ENCODE results near the gene KRT78.

KRT78 gene

DNA sequence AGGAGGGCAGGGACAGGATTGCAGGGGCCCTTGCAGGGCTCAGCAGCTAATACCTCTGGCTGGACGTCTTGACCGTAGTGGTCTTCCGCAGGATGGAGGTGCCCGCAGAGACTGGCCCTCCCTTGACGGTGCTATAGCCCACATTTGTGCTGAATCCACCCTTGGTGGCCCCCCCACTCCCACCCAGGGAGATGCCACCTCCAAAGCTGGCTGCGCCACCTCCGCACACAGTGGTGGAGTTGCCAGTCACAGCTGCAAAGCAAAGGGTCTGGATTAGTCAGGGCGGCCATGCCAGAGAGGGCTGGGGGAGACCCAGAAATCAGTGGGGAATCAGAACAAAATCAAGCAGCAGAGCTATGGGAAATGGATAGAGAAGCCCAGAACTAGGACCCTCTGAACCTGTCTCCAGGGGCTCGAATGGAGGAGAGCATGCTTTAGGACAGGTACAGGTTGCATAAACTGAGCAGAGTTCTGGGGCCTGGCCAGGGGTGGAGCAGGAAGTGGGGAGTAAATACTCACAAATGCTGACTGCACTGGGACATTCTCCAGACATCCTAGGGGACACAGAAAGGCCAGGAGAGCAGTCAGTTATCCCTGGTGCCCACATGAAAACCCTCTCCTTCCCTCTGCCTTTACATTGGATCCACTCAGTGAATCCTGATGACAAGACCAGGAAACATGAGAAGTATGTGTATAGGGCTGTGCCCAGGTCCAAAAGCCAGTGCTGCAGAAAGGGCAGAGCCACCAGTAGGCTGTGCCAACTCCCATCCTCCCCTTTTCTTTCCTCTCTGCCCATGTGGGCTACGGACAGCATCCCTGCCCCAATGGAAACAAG, 26.8 kb downstream of the KRT78 start:
- Histone ChIP-seq H2AFZ (ENCODE audit: low read length) (no peak overlapping the region), H3K4me2 (ENCODE audit: low read depth, low read length, poor library complexity, severe bottlenecking) (no peak overlapping the region), H4K20me1 (ENCODE audit: insufficient read depth, low read length, poor library complexity, severe bottlenecking) (no peaks in the 10 kb centered on the region), H3K79me2 (ENCODE audit: insufficient read depth, low read length) (no peaks in the 10 kb centered on the region), H3K9me2 (replicated peaks; ENCODE audit: low read depth, low read length) (no peaks in the 10 kb centered on the region), H3K27me3 (ENCODE audit: insufficient read depth, low read length, poor library complexity, severe bottlenecking) (no peaks in the 10 kb centered on the region), H3K9ac (ENCODE audit: low read depth, low read length, poor library complexity, severe bottlenecking) (no peak overlapping the region), H3K4me1 (ENCODE audit: insufficient read depth, low read length, poor library complexity, severe bottlenecking) (no peaks in the 10 kb centered on the region), H3K4me3 (ENCODE audit: low read length, poor library complexity, severe bottlenecking) (no peak overlapping the region), H3K9me3 (ENCODE audit: insufficient read depth, low read depth, low read length) (no peaks in the 10 kb centered on the region), H3K36me3 (ENCODE audit: insufficient read depth, low read length) (no peaks in the 10 kb centered on the region), H3F3A (ENCODE audit: low read depth) (no peaks in the 10 kb centered on the region)
- TF ChIP-seq CTCF (conservative IDR thresholded peaks at IDR 0.05; ENCODE audit: low read length) (no peak), EZH2phosphoT487 (IDR thresholded peaks at IDR 0.05; ENCODE audit: borderline replicate concordance) (no peak)

DNA sequence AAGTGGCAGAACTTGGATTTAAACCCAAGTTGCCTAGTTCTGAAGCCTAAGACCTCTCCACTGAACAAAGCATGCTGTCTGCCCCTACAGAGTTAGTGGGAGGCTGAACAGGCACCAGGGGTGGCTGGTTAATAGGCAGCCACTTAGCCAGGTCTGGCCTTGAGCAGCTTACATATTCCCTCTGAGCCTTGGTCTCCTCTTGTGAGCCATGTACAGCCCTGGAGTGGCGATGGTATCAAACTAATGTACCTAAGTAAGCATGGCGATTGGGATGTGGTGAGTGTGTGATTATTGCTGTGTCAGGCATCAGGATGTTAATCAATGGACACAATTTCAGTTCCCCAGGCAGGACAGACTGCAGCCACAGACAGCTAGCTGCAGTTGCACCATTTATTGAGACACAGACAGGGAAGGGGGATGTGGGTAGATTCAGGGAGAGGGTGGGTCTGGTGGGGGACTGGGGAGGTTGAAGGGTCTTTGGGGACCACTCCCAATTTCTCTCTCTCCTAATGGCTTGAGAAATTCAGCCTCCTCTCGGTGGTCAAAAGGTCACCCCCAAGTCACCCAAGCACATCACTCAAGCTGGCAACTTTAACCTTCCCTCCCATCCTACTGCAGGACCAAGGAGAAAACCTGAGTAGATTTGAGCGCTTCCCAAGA, 27.6 kb downstream of the KRT78 start:
- Histone ChIP-seq H3K4me2 (ENCODE audit: low read depth, low read length, poor library complexity, severe bottlenecking) (no peak overlapping the region), H2AFZ (ENCODE audit: low read length) (no peak overlapping the region), H3K9ac (ENCODE audit: low read depth, low read length, poor library complexity, severe bottlenecking) (no peak overlapping the region), H3F3A (ENCODE audit: low read depth) (no peaks in the 10 kb centered on the region), H3K4me3 (ENCODE audit: low read length, poor library complexity, severe bottlenecking) (no peak overlapping the region), H3K36me3 (ENCODE audit: insufficient read depth, low read length) (no peaks in the 10 kb centered on the region), H3K9me2 (replicated peaks; ENCODE audit: low read depth, low read length) (no peaks in the 10 kb centered on the region), H3K79me2 (ENCODE audit: insufficient read depth, low read length) (no peaks in the 10 kb centered on the region), H3K27me3 (ENCODE audit: insufficient read depth, low read length, poor library complexity, severe bottlenecking) (no peaks in the 10 kb centered on the region), H3K9me3 (ENCODE audit: insufficient read depth, low read depth, low read length) (no peaks in the 10 kb centered on the region), H3K4me1 (ENCODE audit: insufficient read depth, low read length, poor library complexity, severe bottlenecking) (no peaks in the 10 kb centered on the region), H4K20me1 (ENCODE audit: insufficient read depth, low read length, poor library complexity, severe bottlenecking) (no peaks in the 10 kb centered on the region)
- TF ChIP-seq EZH2phosphoT487 (IDR thresholded peaks at IDR 0.05; ENCODE audit: borderline replicate concordance) (no peak), CTCF (conservative IDR thresholded peaks at IDR 0.05; ENCODE audit: low read length) (no peak)

DNA sequence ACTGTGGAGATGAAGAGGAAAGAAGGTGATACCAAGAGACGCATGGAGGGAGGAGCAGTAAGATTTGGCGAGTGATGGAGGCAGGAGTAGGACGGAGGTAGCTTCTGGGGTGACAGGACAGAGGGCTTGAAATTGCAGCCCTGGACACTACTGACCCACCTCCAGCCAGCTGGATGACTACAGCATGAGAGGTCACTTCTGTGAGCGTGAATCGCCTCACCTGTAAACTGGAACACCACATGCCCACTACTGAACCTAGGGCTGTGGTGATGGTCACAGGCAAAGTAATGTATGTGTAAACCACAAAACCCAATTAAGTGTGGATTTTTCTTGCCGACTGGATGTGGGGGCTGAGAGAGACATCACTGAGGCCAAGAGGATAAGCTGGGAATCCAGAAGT, 28.3 kb downstream of the KRT78 start:
- Histone ChIP-seq H3K4me3 (ENCODE audit: low read length, poor library complexity, severe bottlenecking) (no peak overlapping the region), H3K36me3 (ENCODE audit: insufficient read depth, low read length) (no peaks in the 10 kb centered on the region), H3K4me1 (ENCODE audit: insufficient read depth, low read length, poor library complexity, severe bottlenecking) (no peaks in the 10 kb centered on the region), H3K9ac (ENCODE audit: low read depth, low read length, poor library complexity, severe bottlenecking) (no peak overlapping the region), H3K9me3 (ENCODE audit: insufficient read depth, low read depth, low read length) (no peaks in the 10 kb centered on the region), H4K20me1 (ENCODE audit: insufficient read depth, low read length, poor library complexity, severe bottlenecking) (no peaks in the 10 kb centered on the region), H2AFZ (ENCODE audit: low read length) (no peak overlapping the region), H3K27me3 (ENCODE audit: insufficient read depth, low read length, poor library complexity, severe bottlenecking) (no peaks in the 10 kb centered on the region), H3K9me2 (replicated peaks; ENCODE audit: low read depth, low read length) (no peaks in the 10 kb centered on the region), H3K79me2 (ENCODE audit: insufficient read depth, low read length) (no peaks in the 10 kb centered on the region), H3F3A (ENCODE audit: low read depth) (no peaks in the 10 kb centered on the region), H3K4me2 (ENCODE audit: low read depth, low read length, poor library complexity, severe bottlenecking) (no peak overlapping the region)
- no peak for TF ChIP-seq EZH2phosphoT487 (IDR thresholded peaks at IDR 0.05; ENCODE audit: borderline replicate concordance)
- no peak for TF ChIP-seq CTCF (conservative IDR thresholded peaks at IDR 0.05; ENCODE audit: low read length)
